Neuronal stem cell (in vitro differentiated cells): ENCODE measurements around the gene CFP.
"Not testable (repeated sequence)": the region's sequence is repeated elsewhere in the genome, so short reads cannot be mapped to it uniquely, and the experiment has no call there.

Source experiments
- DNase-seq: peaks from one replicate; pipeline ENCODE4 v3.0.0-alpha.2; 2013; ENCODE audit warnings: low spot score
- H2AFZ ChIP-seq: one replicate; pipeline ENCODE4 v1.6.1; 2013; ENCODE audit warnings: mild to moderate bottlenecking, low read length, inconsistent platforms
- H2AK5ac ChIP-seq: 2 replicates; pipeline ENCODE4 v1.6.1; 2013; ENCODE audit warnings: low read depth, mild to moderate bottlenecking, inconsistent platforms, low read length, moderate library complexity, mixed read lengths
- H2BK120ac ChIP-seq: 2 replicates; pipeline ENCODE4 v1.6.1; 2013; ENCODE audit warnings: low read depth, mild to moderate bottlenecking, inconsistent platforms, low read length, moderate library complexity, mixed read lengths
- H2BK12ac ChIP-seq: one replicate; pipeline ENCODE4 v1.6.1; 2013; ENCODE audit warnings: low read length, inconsistent platforms
- H2BK15ac ChIP-seq: 2 replicates; pipeline ENCODE4 v1.6.1; 2013; ENCODE audit warnings: mild to moderate bottlenecking, low read length, inconsistent platforms, mixed read lengths
- H2BK5ac ChIP-seq: one replicate; pipeline ENCODE4 v1.6.1; 2013; ENCODE audit warnings: inconsistent platforms, mild to moderate bottlenecking, low read length, moderate library complexity
- H3K14ac ChIP-seq: one replicate; pipeline ENCODE4 v1.6.1; 2013; ENCODE audit warnings: low read length, inconsistent platforms
- H3K18ac ChIP-seq: 2 replicates; pipeline ENCODE4 v1.6.1; 2013; ENCODE audit warnings: low read length, inconsistent platforms
- H3K23ac ChIP-seq: 2 replicates; pipeline ENCODE4 v1.6.1; 2013; ENCODE audit warnings: low read depth, mild to moderate bottlenecking, mixed read lengths, low read length, inconsistent platforms; ENCODE audit not compliant: poor library complexity
- H3K27ac ChIP-seq: replicated peaks from 3 replicates; pipeline ENCODE4 v1.5.1; 2013; ENCODE audit warnings: low read length, inconsistent platforms
- H3K27me3 ChIP-seq, 3 experiments: 2 replicates each; pipeline ENCODE4 v1.6.1; 2013; ENCODE audit warnings: low read length in 3 of 3, mild to moderate bottlenecking in 2 of 3, inconsistent platforms in 1 of 3, low read depth in 1 of 3, mixed read lengths in 1 of 3, moderate library complexity in 1 of 3; ENCODE audit not compliant: control insufficient read depth in 3 of 3, insufficient read depth in 3 of 3
- H3K36me3 ChIP-seq, 2 donors: replicated peaks in 1 of 2; 2 replicates each; pipeline ENCODE4 v1.6.1; 2013; ENCODE audit warnings: low read length in 2 of 2; ENCODE audit not compliant: control insufficient read depth in 2 of 2, insufficient read depth in 2 of 2
- H3K4ac ChIP-seq: 2 replicates; pipeline ENCODE4 v1.6.1; 2013; ENCODE audit warnings: inconsistent platforms, mild to moderate bottlenecking, low read length, moderate library complexity
- H3K4me1 ChIP-seq, 2 donors: 1 replicate in 1 of 2; 2 replicates in 1 of 2; pipeline ENCODE4 v1.6.1; 2013; ENCODE audit warnings: low read length in 2 of 2, low read depth in 1 of 2; ENCODE audit not compliant: control insufficient read depth in 2 of 2, insufficient read depth in 1 of 2
- H3K4me2 ChIP-seq: one replicate; pipeline ENCODE4 v1.6.1; 2013; ENCODE audit warnings: mild to moderate bottlenecking, low read length, inconsistent platforms; ENCODE audit not compliant: insufficient read depth, poor library complexity, severe bottlenecking
- H3K4me3 ChIP-seq, 2 donors: 2 replicates each; pipeline ENCODE4 v1.5.1; 2013; ENCODE audit warnings: low read length in 2 of 2, mild to moderate bottlenecking in 2 of 2, inconsistent platforms in 1 of 2, moderate library complexity in 1 of 2
- H3K79me1 ChIP-seq: one replicate; pipeline ENCODE4 v1.6.1; 2013; ENCODE audit warnings: low read depth, mild to moderate bottlenecking, inconsistent platforms, low read length, moderate library complexity
- H3K9ac ChIP-seq: one replicate; pipeline ENCODE4 v1.6.1; 2013; ENCODE audit warnings: mild to moderate bottlenecking, low read depth, low read length, inconsistent platforms; ENCODE audit not compliant: poor library complexity
- H3K9me3 ChIP-seq, 2 donors: replicated peaks in 1 of 2; 2 replicates each; pipeline versions ENCODE3 to v1.6.1; 2013; ENCODE audit warnings: low read length in 2 of 2, mild to moderate bottlenecking in 2 of 2, inconsistent platforms in 1 of 2, low read depth in 1 of 2, mixed read lengths in 1 of 2, moderate library complexity in 1 of 2; ENCODE audit not compliant: control insufficient read depth in 2 of 2, insufficient read depth in 1 of 2
- H4K8ac ChIP-seq: one replicate; pipeline ENCODE4 v1.6.1; 2013; ENCODE audit warnings: low read depth, mild to moderate bottlenecking, inconsistent platforms, low read length, moderate library complexity
- H4K91ac ChIP-seq: one replicate; pipeline ENCODE4 v1.6.1; 2013; ENCODE audit warnings: low read length, low read depth, mild to moderate bottlenecking, inconsistent platforms; ENCODE audit not compliant: poor library complexity
- WGBS, 2 donors: extraction: QIAGEN DNeasy Blood & Tissue Kit; methylation state at CpG; one replicate each; pipeline ENCODE4 v1.1.7; 2013; ENCODE audit warnings: missing lambda C conversion rate in 2 of 2, mixed read lengths in 1 of 2; ENCODE audit not compliant: insufficient read length in 2 of 2, insufficient replicate concordance in 1 of 2; ENCODE audit errors: extremely low coverage in 2 of 2; 5-methylcytosine and 5-hydroxymethylcytosine counted together

Gene CFP

GRCh38 chrX:47608130-47608810 lies 21.5 kb downstream of the CFP start:
- Histone ChIP-seq H4K91ac (no peak overlapping the region), H2BK120ac (no peak overlapping the region), H3K36me3 (no peaks in the 10 kb centered on the region), H3K79me1 (no peaks in the 10 kb centered on the region), H3K27ac (peak overlapping the region; percentile 2), H3K18ac (no peak overlapping the region), H2BK12ac (no peak overlapping the region), H3K9me3 (no peaks in the 10 kb centered on the region), H2AFZ (peak overlapping the region; percentile 84), H3K27me3 (no peaks in the 10 kb centered on the region), H3K9ac (no peak overlapping the region), H2BK15ac (no peak overlapping the region), H3K4ac (no peak overlapping the region), H3K14ac (no peak overlapping the region), H2AK5ac (no peak overlapping the region), H3K23ac (no peak overlapping the region), H3K4me2 (no peak overlapping the region), H3K4me1 (peaks cover 0 to 10% of the 10 kb centered on the region in 2 donors), H3K4me3 (peak overlapping the region in 1 of 2 donors; percentile 18), H2BK5ac (no peak overlapping the region), H4K8ac (no peak overlapping the region)
- no CpG with 5 or more reads among the region's 9 CpGs for WGBS, 2 donors
- no peak for DNase-seq

- Histone ChIP-seq H3K27ac (no peak overlapping the region), H2AFZ (no peak overlapping the region), H3K36me3 (no peaks in the 10 kb centered on the region), H4K91ac (no peak overlapping the region), H3K9ac (no peak overlapping the region), H3K4ac (no peak overlapping the region), H3K79me1 (no peaks in the 10 kb centered on the region), H2BK5ac (no peak overlapping the region), H3K18ac (no peak overlapping the region), H3K4me3 (no peak overlapping the region), H3K23ac (no peak overlapping the region), H4K8ac (no peak overlapping the region), H3K4me1 (peaks cover 0 to 10% of the 10 kb centered on the region in 2 donors), H3K14ac (no peak overlapping the region), H3K9me3 (no peaks in the 10 kb centered on the region), H2BK120ac (no peak overlapping the region), H3K4me2 (no peak overlapping the region), H2AK5ac (no peak overlapping the region), H3K27me3 (no peaks in the 10 kb centered on the region), H2BK15ac (no peak overlapping the region), H2BK12ac (no peak overlapping the region)
- DNase-seq, result no peak
Observed at GRCh38 chrX:47607091-47607490, 22.6 kb downstream of the CFP start.

GRCh38 chrX:47605024-47605423 lies 24.7 kb downstream of the CFP start:
- Histone ChIP-seq H3K79me1 (no peaks in the 10 kb centered on the region), H3K27ac (no peak overlapping the region), H2BK12ac (no peak overlapping the region), H3K4me3 (no peak overlapping the region), H3K18ac (no peak overlapping the region), H4K91ac (no peak overlapping the region), H3K4me2 (no peak overlapping the region), H2AFZ (no peak overlapping the region), H4K8ac (no peak overlapping the region), H3K4me1 (peaks cover 0 to 10% of the 10 kb centered on the region in 2 donors), H3K36me3 (no peaks in the 10 kb centered on the region), H3K23ac (no peak overlapping the region), H3K9ac (no peak overlapping the region), H3K27me3 (no peaks in the 10 kb centered on the region), H3K14ac (no peak overlapping the region), H2BK5ac (no peak overlapping the region), H2BK120ac (no peak overlapping the region), H2BK15ac (no peak overlapping the region), H2AK5ac (no peak overlapping the region), H3K4ac (no peak overlapping the region), H3K9me3 (no peaks in the 10 kb centered on the region)
- no CpG with 5 or more reads among the region's 9 CpGs for WGBS, 2 donors
- no peak for DNase-seq

GRCh38 chrX:47603125-47603524 lies 26.6 kb downstream of the CFP start:
- DNase-seq, H4K91ac ChIP-seq, H3K36me3 ChIP-seq, H3K9ac ChIP-seq, H3K18ac ChIP-seq, H3K23ac ChIP-seq, H3K9me3 ChIP-seq, H2BK12ac ChIP-seq, H2AFZ ChIP-seq, H3K14ac ChIP-seq, H3K27me3 ChIP-seq, H2BK15ac ChIP-seq, H3K27ac ChIP-seq, H3K4me2 ChIP-seq, H3K4me1 ChIP-seq, H3K79me1 ChIP-seq, H3K4me3 ChIP-seq, H2BK5ac ChIP-seq, H2AK5ac ChIP-seq, H2BK120ac ChIP-seq, H3K4ac ChIP-seq, H4K8ac ChIP-seq: not testable (repeated sequence)
- WGBS, 2 donors, result no CpG with 5 or more reads among the region's 4 CpGs
